Measurements from ENCODE around the gene ESR1.
A peak's percentile ranks its signal among the peaks of the same experiment; 100 is the strongest.
"Not testable (repeated sequence)": the region's sequence is repeated elsewhere in the genome, so short reads cannot be mapped to it uniquely, and the experiment has no call there.

Gene ESR1

DNA sequence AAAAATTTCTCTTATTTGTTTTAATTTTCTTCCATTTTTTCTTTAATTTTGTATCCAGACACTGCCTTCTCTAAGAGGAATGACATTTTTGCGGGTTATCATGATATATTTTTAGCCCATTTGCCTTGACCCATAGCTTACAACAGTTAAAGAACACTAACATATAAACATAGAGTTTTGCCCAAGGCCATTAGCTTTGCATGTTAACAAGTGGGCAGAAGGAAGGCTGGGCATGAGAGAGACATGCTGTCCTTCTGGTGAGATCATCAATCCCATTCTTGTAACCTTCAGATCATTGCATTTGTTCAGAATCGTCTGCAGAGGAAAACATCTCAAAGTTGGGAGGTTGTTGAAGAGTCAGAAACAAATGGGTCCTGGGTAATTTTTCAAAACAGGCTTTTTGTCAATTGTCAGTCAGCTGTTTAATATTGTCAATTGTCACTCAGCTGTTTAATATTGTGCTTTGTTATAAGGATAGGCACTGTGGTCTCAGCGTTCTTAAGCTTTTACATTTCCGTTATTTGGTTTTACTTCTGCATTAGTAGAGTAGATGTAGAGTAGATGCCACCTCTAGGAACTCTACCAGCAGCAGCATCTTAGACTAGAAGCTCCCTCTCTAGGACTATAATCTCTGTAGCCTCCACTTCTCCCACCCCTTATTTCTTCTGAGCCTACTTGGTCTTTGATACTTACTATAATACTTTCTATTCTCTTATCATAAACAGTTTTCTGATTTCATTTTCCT is 243.1 kb downstream of the ESR1 start:
- no peak for FAIRE-seq
- DNase-seq (ENCODE audit: low spot score), result no peak

DNA sequence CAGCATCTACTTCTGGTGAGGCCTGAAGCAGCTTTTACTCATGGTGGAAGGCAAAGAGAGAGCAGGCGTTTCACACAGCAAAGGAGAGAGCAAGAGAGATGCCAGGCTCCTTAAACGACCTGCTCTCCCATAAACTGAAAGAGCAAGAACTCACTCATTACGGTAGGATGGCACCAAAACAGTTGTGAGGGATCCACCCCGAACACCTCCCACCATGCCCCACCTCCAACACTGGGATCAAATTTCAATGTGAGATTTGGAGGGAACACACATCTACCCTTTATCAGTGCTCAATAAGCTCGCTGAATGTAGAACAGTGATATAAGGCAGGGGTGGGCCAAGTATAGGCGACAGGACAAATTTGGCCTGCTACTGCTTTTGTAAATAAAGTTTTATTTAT is 244.6 kb downstream of the ESR1 start:
- FAIRE-seq (no peak), DNase-seq (ENCODE audit: low spot score) (no peak)

DNA sequence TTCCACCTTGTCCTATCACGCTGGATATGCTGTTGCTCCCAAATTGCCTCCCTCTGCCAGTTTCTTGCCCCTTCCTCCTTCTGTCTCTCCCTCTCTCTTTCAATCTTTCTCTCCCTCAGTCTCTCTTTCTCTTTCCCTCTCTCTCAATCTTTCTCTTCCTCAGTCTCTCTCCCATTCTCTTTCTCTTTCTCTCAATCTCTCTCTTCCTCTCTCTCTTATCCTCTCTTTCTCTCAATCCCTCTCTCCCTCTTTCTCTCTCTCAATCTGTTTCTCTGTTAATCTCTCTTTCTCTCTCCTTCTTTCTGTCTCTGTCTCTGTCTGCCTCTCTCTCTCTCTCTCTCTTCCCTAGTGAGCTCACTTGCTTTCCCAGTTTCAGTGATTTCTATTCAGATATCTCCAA is 245.8 kb downstream of the ESR1 start:
- DNase-seq (ENCODE audit: low spot score), result no peak
- no peak for FAIRE-seq

DNA sequence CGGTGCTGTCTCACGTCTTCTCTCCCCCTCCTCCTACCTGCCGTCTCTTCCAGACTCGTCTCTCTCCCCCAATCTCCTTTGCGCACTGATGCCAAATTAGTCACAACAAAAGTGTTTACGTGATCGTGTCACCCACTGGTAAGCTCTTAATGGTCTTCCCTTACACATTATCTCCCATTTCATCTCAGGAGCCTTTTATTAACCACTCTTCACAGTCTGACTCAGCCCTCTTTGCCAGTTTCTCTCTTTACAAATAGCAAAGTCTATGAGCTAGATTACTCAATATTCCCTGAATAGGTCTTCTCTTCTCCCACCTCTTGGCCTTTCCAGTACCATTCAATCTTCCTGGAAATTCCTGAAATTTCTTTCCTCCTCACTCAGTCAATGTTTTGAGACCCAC is 247.0 kb downstream of the ESR1 start:
- DNase-seq (ENCODE audit: low spot score), result no peak
- no peak for FAIRE-seq

DNA sequence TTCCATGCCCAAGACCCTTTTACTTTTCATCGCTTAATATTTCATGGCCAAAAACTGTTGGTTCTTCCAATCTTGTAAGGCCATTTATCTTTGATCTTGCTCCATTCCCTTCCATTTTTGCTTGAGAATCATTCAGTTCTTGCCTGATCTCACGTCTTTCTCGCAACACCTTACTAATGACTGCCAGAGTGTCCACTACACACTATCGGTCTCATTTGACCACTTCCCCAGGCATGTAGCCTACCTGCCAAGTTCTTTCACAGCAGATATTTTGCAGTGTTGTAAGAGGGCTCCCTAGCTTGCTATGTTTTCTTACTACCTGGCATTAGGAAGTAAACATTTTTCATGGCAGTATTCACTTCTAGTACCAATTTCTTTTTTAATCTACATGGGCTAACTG is 248.0 kb downstream of the ESR1 start:
- DNase-seq (ENCODE audit: low spot score), result no peak
- no peak for FAIRE-seq

DNA sequence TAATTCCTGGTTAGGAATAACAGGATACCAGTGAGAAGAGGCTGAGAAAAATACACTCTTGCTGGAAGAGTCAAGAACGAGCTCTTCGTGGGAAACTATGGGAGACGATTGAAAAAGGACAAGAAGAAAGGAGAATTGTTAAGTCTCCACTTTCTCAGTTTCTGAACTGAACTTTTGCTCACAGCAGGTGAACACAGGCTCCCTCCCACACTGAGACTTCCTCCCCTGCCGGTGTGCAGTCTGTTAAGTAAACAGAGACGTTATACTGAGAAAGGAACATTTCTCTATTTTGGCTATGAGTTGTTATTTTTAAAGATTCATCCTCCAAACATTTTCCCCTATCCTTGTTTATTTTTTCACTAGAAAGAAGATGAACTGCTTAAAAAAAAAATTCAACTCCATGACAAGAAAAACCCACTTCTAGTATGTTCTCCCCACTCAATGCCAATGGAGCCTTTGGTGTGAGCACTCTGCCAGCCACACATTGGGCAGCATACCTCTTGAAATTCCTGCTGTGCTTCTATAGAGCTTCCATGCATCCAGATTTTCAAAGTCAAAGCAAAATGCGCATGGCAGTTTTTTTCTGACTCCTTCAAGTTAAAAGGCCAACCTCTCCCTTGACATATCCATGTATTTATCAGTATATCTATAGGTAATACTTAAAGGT is 250.5 kb downstream of the ESR1 start:
- DNase-seq (ENCODE audit: low spot score) (no peak), FAIRE-seq (no peak)

DNA sequence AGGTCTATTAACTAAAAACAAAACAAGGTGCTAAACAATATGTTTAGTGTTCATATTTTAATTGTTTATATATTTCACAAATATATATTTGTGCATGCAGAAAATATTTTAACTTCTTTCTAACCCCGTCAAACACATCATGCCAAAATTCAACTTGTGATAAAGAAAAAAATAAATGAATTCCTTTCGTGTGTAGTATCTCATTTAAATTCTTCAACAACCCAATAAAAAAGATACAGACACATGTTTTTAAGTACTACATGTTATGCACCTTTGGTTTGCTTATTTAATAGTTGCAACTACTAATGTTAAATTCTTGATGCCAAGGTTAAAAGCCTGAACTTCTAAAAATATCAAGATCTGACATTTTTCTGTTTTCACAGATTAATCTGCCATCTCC is 252.4 kb downstream of the ESR1 start:
- no peak for DNase-seq (ENCODE audit: low spot score)
- no peak for FAIRE-seq

DNA sequence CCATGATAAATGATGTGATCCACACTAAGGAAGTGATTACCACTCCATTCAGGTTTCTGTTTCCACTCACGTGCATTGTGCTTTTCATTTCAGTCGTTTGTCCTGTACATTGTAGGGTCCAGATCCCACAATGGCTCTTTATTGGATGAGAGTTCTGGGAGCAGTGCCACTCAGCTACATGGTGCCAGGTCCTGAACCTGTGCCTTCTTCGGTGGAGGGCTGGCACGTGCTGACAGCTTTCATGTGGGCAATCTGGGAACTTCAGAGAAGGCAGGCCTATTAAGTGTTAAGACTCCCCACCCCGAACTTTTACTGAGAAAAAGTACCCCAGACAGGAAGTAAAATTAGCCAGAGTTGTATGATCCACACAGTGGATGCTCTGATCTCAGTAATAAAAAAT is 255.0 kb downstream of the ESR1 start:
- FAIRE-seq (no peak), DNase-seq (ENCODE audit: low spot score) (no peak)

DNA sequence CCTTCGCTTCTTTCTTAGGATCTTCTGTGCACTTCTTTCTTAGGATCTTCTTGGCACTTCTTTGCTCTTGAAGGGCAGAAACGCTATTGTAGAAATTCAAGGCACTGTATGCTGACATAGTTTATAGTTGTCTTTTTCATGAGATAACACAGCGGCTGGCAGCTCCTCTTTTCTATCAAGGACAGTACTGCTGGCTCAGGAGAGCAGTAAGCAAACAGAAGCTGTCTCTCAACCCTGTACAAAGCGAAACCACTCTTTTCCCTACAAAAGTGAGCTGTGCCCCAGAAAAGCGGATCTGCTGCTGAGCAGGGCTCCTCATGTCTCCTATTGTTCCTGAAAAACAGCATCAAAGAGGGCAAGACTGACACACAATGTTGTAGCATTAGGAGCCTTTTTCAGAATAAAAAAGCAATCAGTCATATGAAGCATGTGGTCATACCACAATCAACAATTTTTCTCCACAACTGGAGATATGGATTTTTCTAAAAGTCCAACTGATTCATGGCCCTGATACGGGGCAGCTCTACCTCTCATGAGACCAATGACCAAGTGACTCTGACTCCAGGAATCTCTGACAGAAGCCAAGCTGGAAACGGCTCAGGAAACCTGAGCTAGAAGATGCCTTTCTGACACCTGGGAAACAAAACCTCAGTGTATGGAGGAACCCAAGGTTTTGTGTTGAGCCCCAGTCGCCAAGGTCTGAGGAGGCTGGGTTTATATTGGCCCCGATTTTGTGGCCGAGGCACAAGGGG is 255.9 kb downstream of the ESR1 start:
- DNase-seq (ENCODE audit: low spot score) (no peak), FAIRE-seq (no peak)

DNA sequence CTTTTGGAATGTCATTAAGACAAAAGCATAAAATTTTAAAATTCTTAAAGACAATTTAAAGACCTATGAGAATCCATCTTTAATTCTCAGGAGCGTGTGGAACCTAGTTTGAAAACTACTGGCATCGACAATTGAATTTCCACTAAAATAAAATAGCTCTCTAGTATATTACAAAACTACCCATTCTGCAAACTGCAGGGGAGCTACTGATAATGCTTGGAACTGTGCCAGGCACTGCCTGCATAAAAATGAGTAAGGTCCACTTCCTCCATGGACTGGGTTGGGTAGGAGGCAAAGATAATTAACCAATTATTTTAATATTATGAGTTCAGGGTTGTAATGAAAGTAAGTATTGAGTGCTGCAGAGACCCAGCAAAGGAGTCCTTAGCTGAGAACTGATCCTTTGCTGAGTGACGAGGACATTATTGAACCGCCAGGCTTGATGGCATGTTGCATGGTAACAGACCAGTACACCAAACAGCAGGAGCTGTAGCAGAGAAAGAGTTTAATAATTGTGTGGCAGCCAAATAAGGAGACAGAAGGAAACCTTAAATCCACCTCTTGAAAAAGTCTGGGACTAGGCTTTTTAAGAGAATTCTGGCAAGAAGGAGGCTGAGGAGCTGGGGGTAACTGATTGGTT is 261.3 kb downstream of the ESR1 start:
- FAIRE-seq, result no peak
- DNase-seq (ENCODE audit: low spot score), result no peak

DNA sequence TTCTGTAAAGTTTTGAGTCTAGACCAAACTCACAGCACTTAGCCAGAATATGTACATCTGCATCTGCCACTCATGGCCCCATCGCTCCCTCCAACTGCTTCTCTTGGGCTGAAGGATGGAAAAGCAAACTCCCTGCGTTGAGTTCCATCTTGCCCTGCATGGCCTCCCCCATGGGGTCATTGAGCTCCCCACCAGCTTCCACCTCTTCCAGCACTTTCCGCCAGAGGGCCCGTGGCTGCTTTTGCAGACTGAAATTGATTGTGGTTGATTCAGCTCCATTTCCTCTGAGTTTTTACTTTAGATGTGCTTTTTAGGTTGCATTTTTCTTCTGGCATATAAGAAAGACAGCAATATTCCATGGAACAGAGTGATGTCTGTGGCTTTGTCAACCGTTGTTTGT is 263.1 kb downstream of the ESR1 start:
- DNase-seq (ENCODE audit: low spot score) (no peak), FAIRE-seq (no peak)

DNA sequence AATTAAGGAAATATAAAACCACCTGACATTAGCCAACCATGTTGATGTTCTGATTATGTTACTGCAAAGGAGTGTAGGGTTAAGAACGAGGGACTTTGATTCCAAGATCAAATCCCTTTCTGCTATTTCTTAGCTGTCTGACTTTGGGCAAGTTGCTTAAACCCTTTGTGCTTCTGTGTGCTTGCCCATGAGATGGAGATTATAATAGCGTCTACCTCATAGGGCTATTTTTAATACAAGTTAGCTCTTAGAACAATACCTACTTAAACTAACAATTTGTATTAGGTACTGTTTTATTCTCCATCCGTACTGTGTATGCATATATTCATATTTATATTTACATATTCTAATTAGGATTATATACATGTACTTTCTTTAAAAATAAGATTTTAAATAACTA is 263.8 kb downstream of the ESR1 start:
- DNase-seq (ENCODE audit: low spot score) (no peak), FAIRE-seq (no peak)

DNA sequence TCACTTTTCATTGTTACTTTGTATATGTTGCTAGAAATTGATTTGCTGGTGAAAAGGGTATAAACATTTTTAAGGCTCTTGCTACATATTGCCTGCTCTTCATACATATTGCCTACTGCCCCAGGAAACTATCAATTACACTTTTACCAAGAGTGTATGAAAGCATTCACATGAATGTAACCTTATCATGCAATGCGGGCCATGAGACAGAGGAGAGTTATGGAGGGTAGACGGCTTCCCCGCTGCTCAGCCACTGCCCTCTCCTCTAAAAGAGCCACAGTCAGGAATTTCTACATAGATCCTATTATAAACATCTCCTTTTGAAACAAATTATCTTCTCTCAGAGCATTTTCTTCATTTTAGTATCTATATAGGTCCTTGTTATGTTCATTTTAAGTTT is 264.4 kb downstream of the ESR1 start:
- DNase-seq (ENCODE audit: low spot score) (no peak), FAIRE-seq (no peak)

DNA sequence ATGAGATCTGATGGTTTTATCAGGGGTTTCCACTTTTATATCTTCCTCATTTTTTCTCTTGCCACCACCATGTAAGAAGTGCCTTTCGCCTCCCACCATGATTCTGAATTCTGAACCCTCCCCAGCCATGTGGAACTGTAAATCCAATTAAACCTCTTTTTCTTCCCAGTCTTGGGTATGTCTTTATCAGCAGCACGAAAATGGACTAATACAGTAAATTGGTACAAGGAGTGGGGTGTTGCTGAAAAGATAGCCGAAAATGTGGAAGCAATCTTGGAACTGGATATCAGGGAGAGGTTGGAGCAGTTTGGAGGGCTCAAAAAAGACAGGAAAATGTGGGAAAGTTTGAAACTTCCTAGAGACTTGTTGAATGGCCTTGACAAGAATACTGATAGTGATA is 268.8 kb downstream of the ESR1 start:
- DNase-seq (ENCODE audit: low spot score); FAIRE-seq: not testable (repeated sequence)

DNA sequence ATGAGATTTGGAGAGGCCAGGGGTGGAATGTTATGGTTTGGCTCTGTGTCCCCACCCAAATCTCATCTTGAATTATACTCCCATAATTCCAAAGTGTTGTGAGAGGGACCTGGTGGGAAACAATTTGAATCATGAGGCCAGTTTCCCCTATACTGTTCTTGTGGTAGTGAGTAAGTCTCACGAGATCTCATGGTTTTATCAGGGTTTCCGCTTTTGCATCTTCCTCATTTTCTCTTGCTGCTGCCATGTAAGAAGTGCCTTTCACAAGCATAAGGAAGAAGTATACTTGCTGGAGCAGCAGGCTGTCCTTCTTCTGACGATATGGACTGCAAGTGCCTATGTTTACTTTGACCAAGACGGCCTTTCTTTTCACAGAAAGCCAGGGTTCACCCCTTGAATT is 270.5 kb downstream of the ESR1 start:
- FAIRE-seq (no peak), DNase-seq (ENCODE audit: low spot score) (no peak)

DNA sequence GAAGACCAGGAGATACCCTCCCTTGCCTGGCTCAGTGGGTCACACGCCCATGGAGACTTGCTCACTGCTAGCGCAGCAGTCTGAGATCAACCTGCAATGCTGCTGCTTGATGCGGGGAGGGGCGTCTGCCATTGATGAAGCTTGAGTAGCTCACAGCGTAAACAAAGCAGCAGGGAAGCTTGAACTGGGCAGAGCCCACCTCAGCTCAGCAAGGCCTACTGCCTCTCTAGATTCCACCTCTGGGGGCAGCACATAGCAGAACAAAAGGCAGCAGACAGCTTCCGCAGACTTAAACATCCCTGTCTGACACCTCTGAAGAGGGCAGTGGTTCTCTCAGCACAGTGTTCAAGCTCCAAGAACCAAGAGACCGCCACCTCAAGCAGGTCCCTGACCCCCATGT is 271.3 kb downstream of the ESR1 start:
- FAIRE-seq (no peak), DNase-seq (ENCODE audit: low spot score) (no peak)

DNA sequence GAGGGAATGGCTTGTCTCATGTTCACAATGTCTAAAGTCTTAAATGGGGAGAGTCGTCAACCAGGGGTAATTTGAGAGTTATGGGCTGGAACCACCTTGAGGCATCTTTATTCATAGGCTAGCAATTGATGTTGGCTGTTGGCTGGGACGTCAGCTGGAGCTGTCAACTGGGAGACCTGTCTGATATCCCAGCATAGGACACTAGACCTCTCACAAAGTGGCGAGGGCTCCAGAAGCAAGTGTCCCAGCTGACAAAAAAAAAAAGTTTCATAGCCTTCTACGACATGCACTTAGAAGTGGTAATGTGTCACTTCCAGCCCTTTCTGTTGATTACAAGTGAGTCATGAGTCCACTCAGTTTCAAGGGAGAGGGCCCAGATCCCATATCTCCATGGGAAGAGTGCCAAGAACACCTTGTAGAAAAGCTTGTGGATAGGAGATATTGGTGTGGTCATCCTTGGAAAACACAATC is 278.0 kb downstream of the ESR1 start:
- DNase-seq (ENCODE audit: low spot score), result peak; percentile 77
- FAIRE-seq, result no peak

DNA sequence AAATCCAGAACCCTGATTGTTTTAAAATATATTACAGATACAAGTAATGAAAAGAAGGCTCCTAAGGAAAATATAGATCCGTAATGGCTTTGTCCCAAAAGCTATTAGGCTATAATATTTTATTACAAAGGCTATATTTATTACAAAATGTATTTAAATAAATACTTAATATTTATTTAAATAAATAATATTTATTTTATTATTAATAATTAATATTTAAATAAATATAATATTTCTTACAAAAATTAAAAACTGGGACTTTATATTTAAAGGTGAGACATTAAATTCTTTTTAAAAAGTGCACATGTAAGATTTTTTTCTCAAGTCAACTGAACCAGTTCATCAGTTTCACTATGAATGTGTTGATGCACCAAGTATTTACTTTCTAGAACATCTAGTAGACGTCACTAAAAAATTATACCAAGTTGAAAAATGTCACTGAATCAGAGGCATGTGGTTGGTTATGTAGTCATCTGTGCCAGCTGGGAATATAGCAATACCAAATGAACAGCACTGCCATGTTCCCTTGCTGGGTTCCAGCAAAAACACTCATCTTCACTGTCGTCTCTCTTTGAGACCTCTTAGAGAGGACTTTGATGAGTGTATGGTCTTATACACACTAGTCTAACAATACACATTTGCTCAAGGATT is 278.9 kb downstream of the ESR1 start:
- peak; percentile 9 for DNase-seq (ENCODE audit: low spot score)
- no peak for FAIRE-seq

DNA sequence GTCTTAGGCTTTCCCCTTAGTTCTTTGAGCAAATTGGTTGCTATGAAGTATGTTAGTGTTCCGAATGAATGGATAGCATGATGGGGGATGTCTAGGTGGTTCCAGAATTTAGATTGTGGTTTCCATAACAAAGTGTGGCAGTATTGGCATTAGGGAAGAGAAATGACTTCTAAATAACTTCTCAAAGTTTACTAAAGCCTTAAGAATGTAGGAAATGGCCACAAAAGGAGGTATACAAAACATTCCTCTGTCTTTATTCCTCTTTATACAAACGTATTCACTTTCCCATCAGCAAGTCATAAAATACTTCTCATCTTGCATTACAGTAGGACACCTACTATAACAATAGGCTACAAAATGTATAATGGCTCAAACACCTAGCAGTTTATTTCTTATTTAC is 279.6 kb downstream of the ESR1 start:
- FAIRE-seq (no peak), DNase-seq (ENCODE audit: low spot score) (peak; percentile 48)

DNA sequence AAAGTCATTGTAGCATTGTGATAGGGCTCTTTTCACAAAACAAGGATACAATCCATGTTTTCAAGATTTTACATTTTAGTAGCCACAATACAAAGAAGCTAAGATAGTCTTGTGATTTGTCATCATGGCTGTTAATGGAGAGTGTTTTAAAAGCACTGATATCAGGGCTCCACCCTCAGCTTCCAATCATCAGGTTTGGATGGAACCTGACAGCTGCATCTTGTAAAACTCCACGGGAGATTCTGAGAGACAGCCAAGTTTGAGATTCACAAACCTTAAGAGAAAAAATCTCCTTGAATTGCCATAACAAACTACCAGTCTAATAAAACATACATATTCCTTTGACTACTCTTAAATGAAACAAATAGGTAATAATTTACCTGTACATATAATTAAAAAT is 280.2 kb downstream of the ESR1 start:
- DNase-seq (ENCODE audit: low spot score) (no peak), FAIRE-seq (no peak)

DNA sequence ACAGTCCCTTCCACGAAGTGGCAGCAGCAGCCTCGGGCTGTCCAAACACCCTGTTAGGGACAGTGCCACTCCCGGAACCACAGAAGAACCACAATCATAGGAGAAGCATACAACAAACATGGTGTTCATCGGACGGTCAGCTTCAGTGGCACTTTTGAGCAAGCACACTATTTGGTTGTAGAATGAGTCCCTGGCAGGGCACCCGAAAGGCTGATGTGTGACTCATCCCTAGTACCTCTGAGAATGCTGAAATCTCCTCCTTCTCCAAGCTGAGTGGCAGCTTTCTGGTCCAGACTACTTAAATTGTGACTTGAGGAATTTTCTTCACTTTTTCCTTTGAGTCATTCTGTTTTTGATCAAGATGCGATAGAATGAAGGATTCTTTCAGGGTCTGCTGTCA is 282.5 kb downstream of the ESR1 start:
- DNase-seq (ENCODE audit: low spot score), result peak; percentile 17
- no peak for FAIRE-seq

DNA sequence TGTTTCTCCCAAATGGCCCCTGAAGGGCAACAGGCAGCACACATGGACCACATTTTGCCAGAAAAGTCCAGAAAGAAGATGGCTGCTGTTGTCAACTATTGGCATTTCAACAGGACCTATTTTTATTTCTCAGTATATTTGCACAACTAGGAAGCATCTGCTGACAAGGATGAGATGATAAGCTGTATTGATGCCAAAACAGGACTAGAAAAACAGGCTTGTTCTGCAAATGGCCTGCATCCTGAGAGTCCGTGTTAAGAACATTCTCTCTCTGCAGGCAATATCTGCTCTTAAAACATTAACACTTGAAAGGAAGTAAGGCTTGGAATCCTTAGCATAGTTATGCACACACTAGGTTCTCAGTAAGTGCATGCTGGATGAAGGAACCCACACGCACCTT is 283.7 kb downstream of the ESR1 start:
- no peak for FAIRE-seq
- no peak for DNase-seq (ENCODE audit: low spot score)
